NCI-H69 (cell line): Measurements from ENCODE around the gene CORIN.

Source experiments
- DNase-seq: peaks from one replicate; lab custom pipeline; 2025; lab: John Stamatoyannopoulos, UW

The CORIN gene

DNA sequence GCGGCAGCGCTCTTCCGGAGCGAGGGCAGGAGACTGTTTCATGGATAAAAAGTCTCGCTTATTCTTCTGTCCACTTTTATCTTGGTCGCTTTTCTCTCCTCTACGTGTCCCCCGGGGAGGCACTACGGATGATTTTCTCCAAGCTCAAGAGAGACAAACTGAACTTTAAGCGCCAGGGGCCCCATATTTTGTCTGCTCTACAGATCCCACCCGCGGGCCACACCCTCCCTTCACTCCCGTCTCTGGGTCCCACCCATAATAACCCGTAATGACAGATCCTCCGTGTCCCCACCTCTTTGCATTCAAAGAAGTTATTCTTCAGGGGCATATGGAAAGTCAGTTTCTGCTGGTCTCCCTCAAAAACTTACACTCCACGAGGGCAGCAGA is at the start of gene CORIN:
CORIN (minus strand) TSS at position 160 of the 387 bp plus-strand sequence; CDS start at position 42, 118 bp downstream.
- peak; percentile 16 for DNase-seq

- DNase-seq, result no peak
These were observed 44.4 kb upstream of the CORIN start for GRCh38 chr4:47882228-47882627.

- DNase-seq, result no peak
These were observed 41.6 kb upstream of the CORIN start for GRCh38 chr4:47879458-47879857.

GRCh38 chr4:47876784-47877546 is 39.1 kb upstream of the CORIN start:
- no peak for DNase-seq

GRCh38 chr4:47876310-47876709 is 38.4 kb upstream of the CORIN start:
- DNase-seq, result no peak

GRCh38 chr4:47873877-47874541 is 36.1 kb upstream of the CORIN start:
- DNase-seq, result no peak

DNA sequence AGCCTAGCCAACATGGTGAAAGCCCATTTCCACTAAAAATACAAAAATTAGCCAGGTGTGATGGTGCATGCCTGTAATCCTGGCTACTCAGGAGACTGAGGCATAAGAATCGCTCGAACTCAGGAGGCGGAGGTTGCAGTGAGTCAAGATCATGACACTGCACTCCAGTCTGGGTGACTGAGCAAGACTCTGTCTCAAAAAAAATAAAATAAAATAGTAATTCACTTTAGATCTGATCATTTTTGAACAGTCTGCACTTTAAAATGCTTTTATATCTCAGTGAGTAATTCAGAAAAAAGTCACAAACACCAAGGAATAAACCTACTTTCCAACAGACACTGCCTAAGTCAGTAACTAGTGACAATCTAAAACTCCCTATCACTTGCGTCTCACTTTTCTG is 25.6 kb upstream of the CORIN start:
- DNase-seq, result no peak

- no peak for DNase-seq
These were observed 24.4 kb upstream of the CORIN start for GRCh38 chr4:47862297-47862696.

GRCh38 chr4:47860305-47860704 is 22.4 kb upstream of the CORIN start:
- DNase-seq, result no peak

GRCh38 chr4:47858006-47858405 is 20.1 kb upstream of the CORIN start:
- no peak for DNase-seq

- DNase-seq, result no peak
These were observed 18.8 kb upstream of the CORIN start for GRCh38 chr4:47856713-47857112.

- no peak for DNase-seq
These were observed 17.5 kb upstream of the CORIN start for GRCh38 chr4:47855350-47855749.

DNA sequence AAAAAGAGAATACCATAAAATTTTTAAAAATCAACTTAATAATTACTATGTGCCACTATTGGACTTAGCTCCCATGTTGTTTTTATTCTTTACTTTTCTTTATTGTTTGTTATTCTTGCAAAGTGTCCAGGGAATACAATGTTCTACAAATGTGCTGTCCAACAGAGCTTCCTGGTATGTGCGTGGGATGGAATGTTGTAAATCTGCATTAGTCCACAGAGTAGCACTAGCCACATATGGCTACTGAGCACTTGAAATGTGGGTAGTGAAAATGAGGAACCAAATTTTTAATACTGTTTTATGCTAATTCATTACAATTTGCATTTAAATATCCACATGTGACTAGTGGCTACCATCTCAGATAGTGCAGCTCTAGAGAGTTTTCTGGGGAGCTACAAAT is 14.3 kb upstream of the CORIN start:
- no peak for DNase-seq

DNA sequence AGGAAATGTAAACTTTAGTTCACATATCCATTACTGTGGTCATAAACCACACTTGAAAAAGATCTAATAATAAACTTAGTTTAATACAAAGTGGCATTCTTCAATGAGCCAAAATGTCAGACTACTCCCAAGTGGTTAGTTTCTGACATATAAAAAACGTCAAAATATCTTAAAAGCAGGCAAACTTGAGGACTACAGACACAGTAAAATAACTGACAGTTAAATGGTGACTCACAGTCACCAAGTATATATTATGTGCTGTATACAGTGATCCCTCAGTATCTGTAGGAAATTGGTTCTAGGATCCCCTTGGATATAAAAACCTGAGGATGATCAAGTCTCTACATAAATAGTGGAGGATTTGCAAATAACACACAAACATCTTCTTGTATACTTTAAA is 11.6 kb upstream of the CORIN start:
- DNase-seq, result no peak

DNA sequence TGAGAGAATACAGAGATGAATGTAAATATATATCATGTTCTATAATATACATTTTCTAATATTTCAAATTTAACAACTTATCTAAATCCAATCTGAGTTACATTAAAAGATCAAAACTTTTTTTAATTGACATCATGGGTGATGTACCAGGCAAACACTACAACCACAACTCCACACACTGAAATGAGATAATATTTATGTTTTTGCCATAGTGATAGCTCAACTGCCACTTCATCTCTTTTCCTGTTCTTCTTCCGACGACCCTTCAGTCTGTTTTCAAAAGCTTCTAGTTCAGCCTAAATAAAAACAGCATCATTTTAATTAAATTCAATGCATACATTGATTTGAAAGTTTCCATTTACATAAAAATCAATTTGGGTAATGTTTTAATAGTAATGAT is 10.2 kb upstream of the CORIN start:
- no peak for DNase-seq

DNA sequence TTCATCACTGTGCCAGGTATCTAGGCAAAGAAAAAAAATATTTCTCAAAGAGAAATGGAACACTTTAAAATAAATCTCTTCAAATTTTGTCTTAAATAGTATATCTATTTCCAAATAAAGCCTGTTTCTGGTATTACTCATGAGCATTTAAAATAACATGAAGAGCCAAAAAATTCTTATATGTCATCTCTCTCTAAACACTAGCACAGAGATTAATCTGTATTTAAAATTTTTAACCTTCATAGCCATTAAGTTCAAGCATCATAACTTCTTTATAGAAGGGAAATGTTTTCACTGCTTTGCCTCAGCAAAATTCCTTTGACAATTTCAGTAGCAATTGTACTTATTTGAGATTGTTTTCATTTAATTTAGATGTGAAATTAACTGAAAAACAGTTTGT is 5.1 kb upstream of the CORIN start:
- DNase-seq, result no peak

DNA sequence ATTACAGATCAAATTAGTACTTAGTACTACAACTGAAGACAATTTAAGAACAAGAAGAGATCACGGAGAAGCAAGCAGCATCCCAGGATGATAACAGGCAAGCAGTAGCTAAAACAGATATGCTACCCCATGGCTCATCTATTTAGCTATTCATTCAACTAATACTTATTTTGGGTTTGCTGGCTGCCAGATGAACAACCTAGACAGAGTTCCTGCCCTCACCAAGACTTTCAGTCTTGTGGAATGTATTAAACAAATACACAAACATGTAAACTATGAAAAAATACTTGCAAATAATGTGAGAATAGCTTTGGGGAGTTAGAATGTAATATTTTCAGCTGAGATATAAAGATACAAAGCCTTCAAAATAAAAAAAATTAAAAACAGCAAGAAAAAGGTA is 2.4 kb upstream of the CORIN start:
- no peak for DNase-seq

DNA sequence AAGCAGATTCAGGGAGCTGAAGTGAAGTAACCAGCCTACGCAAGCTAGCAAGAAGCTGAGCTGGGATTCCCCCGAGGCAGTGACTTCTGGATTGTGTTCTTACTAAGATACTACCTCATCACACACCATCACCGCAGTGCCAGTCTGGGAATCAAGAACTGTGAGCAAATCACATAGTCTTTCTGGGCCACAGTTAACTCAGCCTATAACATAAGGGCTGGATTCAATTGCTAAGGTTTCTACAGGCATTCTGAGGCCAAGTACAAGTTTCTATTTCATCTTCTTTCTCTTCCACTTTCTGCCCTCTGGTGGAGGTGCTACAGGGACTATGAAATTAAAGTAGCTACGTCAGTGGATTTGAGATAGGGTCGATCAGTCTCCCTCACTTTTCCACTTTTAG is 1.4 kb upstream of the CORIN start:
- DNase-seq, result no peak

- peak; percentile 2 for DNase-seq
These were observed 578 bp upstream of the CORIN start for GRCh38 chr4:47838445-47838844.

- peak; percentile 63 for DNase-seq
These were observed 566 bp downstream of the CORIN start for GRCh38 chr4:47837094-47837907.

- peak; percentile 78 for DNase-seq
These were observed 1.2 kb downstream of the CORIN start for GRCh38 chr4:47836641-47837093.

DNA sequence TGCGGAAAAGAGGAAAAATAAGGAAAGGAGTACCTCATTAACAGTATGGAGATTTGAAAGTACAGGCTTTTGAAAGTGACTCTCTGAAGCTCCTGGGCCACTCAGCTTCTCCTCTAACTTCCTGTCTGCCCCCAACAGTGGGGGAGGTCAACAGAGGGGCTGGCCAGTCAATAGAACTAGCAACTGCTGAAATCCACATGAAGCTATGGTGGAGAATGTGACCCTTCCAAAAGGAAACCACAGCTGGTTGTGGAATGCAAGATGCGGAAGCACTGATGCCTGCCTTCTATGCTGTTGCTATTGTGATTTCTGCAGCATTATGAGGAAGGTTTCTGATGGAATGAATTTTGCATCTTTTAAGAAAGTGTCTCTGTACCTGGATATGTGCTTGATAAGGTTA is 2.4 kb downstream of the CORIN start:
- DNase-seq, result no peak
